Choroid plexus epithelial cell (primary cell): ENCODE measurements around the gene ELF1.

Source experiments
- DNase-seq: peaks from one replicate; pipeline ENCODE4 v3.0.0-alpha.2; 2010; ENCODE audit warnings: low read depth
- H3K4me3 ChIP-seq: 2 replicates; pipeline ENCODE4 v1.5.1; 2011; ENCODE audit warnings: low read depth, mild to moderate bottlenecking, control low read depth, low read length, moderate library complexity
- CTCF ChIP-seq: conservative IDR thresholded peaks from 2 replicates; pipeline ENCODE4 v1.5.1; 2011; ENCODE audit warnings: low read depth, mild to moderate bottlenecking, control low read depth, inconsistent platforms, low read length, moderate library complexity

The ELF1 gene

GRCh38 chr13:41026788-41027187 lies 7.7 kb upstream of the ELF1 start:
- TF ChIP-seq CTCF: no peak
- H3K4me3 ChIP-seq: no peak overlapping the region
- no peak for DNase-seq

- no peak for TF ChIP-seq CTCF
- DNase-seq: no peak
- no peak overlapping the region for H3K4me3 ChIP-seq
These were observed 6.4 kb upstream of the ELF1 start for GRCh38 chr13:41025518-41025917.

GRCh38 chr13:41019578-41020347 lies 647 bp upstream of the ELF1 start:
- no peak for TF ChIP-seq CTCF
- no peak for DNase-seq
- H3K4me3 ChIP-seq: no peak overlapping the region

- TF ChIP-seq CTCF: no peak
- H3K4me3 ChIP-seq: no peak overlapping the region
- no peak for DNase-seq
These were observed 541 bp downstream of the ELF1 start for GRCh38 chr13:41018602-41018948.

GRCh38 chr13:41017817-41018601 lies 1.1 kb downstream of the ELF1 start:
- DNase-seq: no peak
- H3K4me3 ChIP-seq: no peak overlapping the region
- no peak for TF ChIP-seq CTCF

- DNase-seq: no peak
- TF ChIP-seq CTCF: no peak
- H3K4me3 ChIP-seq: no peak overlapping the region
These were observed 2.0 kb downstream of the ELF1 start for GRCh38 chr13:41017159-41017558.

GRCh38 chr13:41015920-41016319 lies 3.2 kb downstream of the ELF1 start:
- TF ChIP-seq CTCF: no peak
- no peak for DNase-seq
- no peak overlapping the region for H3K4me3 ChIP-seq
